ENCODE measurements around the gene ULK4. TPM values are rescaled to one million over a fixed set of nuclear protein-coding genes. Genes with fewer than 3 reads are reported as not detected.
"Not testable (repeated sequence)": the region's sequence is repeated elsewhere in the genome, so short reads cannot be mapped to it uniquely, and the experiment has no call there.

The ULK4 gene
- total RNA-seq, 1 experiment from 2014 or later = 4.2 TPM

DNA sequence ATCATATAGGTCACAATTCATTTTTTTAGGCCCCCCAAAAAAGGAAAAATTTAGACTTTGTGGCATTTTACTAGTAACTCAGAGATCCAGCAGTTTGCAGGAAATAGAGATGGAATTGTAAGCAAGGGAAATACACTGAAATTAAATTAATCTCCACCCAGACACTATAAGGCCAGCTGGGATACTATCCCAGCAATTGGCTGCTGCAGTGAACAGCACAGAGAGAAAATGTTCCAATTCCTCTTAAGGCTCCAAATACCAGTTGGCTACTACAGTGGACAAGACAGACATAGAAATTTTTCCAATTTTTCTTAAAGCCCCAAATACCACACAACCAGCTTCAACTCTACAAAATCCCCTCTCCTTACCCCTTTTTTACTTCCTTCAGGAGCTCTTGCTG, 78.9 kb downstream of the ULK4 start:
- H3K9me3 ChIP-seq = no peaks in the 10 kb centered on the region
- DNase-seq = no peak
- BruUV-seq (replicated peaks) = no TSS peak
- POLR2A ChIA-PET = no interaction called here
- no peaks in the 10 kb centered on the region for H3K27me3 Mint-ChIP-seq (ENCODE audit: insufficient read depth, unreplicated experiment)
- H3K36me3 ChIP-seq (ENCODE audit: control insufficient read depth, insufficient read depth, low read length) = no peaks in the 10 kb centered on the region
- no peaks in the 10 kb centered on the region for H3K36me3 Mint-ChIP-seq (ENCODE audit: insufficient read depth, unreplicated experiment)
- H3K4me3 ChIP-seq (ENCODE audit: low read depth, low read length) = no peak overlapping the region
- no peaks in the 10 kb centered on the region for H3K9me3 Mint-ChIP-seq (ENCODE audit: unreplicated experiment)
- no peaks in the 10 kb centered on the region for H3K4me1 Mint-ChIP-seq (ENCODE audit: low read depth, unreplicated experiment)
- intact Hi-C loops (cut with micrococcal nuclease; ENCODE audit: unreplicated experiment) = loop anchor here (5.0 to 10.0 kb wide), 5 partner anchors 188 to 1556 kb away; no protein-coding TSS in a partner anchor
- no peaks in the 10 kb centered on the region for H3K27me3 ChIP-seq (replicated peaks; ENCODE audit: control insufficient read depth, insufficient read depth, low read length)
- TF ChIP-seq, protein P1, sequence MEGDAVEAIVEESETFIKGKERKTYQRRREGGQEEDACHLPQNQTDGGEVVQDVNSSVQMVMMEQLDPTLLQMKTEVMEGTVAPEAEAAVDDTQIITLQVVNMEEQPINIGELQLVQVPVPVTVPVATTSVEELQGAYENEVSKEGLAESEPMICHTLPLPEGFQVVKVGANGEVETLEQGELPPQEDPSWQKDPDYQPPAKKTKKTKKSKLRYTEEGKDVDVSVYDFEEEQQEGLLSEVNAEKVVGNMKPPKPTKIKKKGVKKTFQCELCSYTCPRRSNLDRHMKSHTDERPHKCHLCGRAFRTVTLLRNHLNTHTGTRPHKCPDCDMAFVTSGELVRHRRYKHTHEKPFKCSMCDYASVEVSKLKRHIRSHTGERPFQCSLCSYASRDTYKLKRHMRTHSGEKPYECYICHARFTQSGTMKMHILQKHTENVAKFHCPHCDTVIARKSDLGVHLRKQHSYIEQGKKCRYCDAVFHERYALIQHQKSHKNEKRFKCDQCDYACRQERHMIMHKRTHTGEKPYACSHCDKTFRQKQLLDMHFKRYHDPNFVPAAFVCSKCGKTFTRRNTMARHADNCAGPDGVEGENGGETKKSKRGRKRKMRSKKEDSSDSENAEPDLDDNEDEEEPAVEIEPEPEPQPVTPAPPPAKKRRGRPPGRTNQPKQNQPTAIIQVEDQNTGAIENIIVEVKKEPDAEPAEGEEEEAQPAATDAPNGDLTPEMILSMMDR (IDR thresholded peaks at IDR 0.05; ENCODE audit: insufficient read depth in 1 of 2, low read depth in 1 of 2, low read length in 1 of 2, severe bottlenecking in 1 of 2, unreplicated experiment in 1 of 2) = no peak
- H3K4me3 Mint-ChIP-seq (ENCODE audit: unreplicated experiment) = no peak overlapping the region
- no peak overlapping the region for H3K27ac Mint-ChIP-seq (ENCODE audit: unreplicated experiment)
- H3K4me1 ChIP-seq = no peaks in the 10 kb centered on the region
- CTCF ChIA-PET = no interaction called here

GRCh38 chr3:41881233-41881821, 80.6 kb downstream of the ULK4 start:
- Histone ChIP-seq H3K9me3 (no peaks in the 10 kb centered on the region), H3K4me3 (ENCODE audit: low read depth, low read length) (no peak overlapping the region), H3K36me3 (ENCODE audit: control insufficient read depth, insufficient read depth, low read length) (no peaks in the 10 kb centered on the region), H3K27me3 (replicated peaks; ENCODE audit: control insufficient read depth, insufficient read depth, low read length) (no peaks in the 10 kb centered on the region), H3K4me1 (no peaks in the 10 kb centered on the region)
- H3K4me3 Mint-ChIP-seq (ENCODE audit: unreplicated experiment) = no peak overlapping the region
- H3K36me3 Mint-ChIP-seq (ENCODE audit: insufficient read depth, unreplicated experiment) = no peaks in the 10 kb centered on the region
- TF ChIP-seq, protein P1 (IDR thresholded peaks at IDR 0.05; ENCODE audit: insufficient read depth in 1 of 2, low read depth in 1 of 2, low read length in 1 of 2, severe bottlenecking in 1 of 2, unreplicated experiment in 1 of 2) = peak; percentile 51 to 55
- H3K4me1 Mint-ChIP-seq (ENCODE audit: low read depth, unreplicated experiment) = no peaks in the 10 kb centered on the region
- H3K9me3 Mint-ChIP-seq (ENCODE audit: unreplicated experiment) = no peaks in the 10 kb centered on the region
- CTCF ChIA-PET = interaction anchor here (1.0 kb wide), 1 partner anchor 203 kb away, joined by 3 read pairs; no protein-coding TSS in a partner anchor
- DNase-seq = peak in 1 of 2 experiments; percentile 42
- H3K27ac Mint-ChIP-seq (ENCODE audit: unreplicated experiment) = no peak overlapping the region
- no TSS peak for BruUV-seq (replicated peaks)
- no peaks in the 10 kb centered on the region for H3K27me3 Mint-ChIP-seq (ENCODE audit: insufficient read depth, unreplicated experiment)
- intact Hi-C loops (cut with micrococcal nuclease; ENCODE audit: unreplicated experiment) = loop anchor here (1.0 to 10.0 kb wide), 7 partner anchors 187 to 1554 kb away; no protein-coding TSS in a partner anchor
- POLR2A ChIA-PET = no interaction called here

DNA sequence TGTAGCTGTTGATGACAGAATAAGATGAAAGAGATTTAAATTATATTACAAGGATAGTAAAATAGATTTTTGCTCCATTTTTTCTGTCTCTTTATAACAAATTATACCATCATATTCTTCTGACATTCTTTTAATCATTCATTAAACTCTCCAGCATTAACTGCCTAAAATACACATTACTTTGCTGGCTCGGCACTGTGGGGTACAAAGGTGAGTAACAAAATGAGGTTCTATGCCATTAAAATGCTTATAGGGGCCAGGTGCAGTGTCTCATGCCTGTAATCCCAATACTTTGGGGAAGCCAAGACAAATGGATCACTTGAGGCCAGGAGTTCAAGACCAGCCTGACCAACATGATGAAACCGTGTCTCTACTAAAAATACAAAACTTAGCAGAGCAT, 81.5 kb downstream of the ULK4 start:
- Mint-ChIP-seq H3K27ac (ENCODE audit: unreplicated experiment) (no peak overlapping the region), H3K36me3 (ENCODE audit: insufficient read depth, unreplicated experiment) (no peaks in the 10 kb centered on the region), H3K4me1 (ENCODE audit: low read depth, unreplicated experiment) (no peaks in the 10 kb centered on the region), H3K4me3 (ENCODE audit: unreplicated experiment) (no peak overlapping the region), H3K27me3 (ENCODE audit: insufficient read depth, unreplicated experiment) (no peaks in the 10 kb centered on the region), H3K9me3 (ENCODE audit: unreplicated experiment) (no peaks in the 10 kb centered on the region)
- no peaks in the 10 kb centered on the region for H3K27me3 ChIP-seq (replicated peaks; ENCODE audit: control insufficient read depth, insufficient read depth, low read length)
- H3K36me3 ChIP-seq (ENCODE audit: control insufficient read depth, insufficient read depth, low read length) = no peaks in the 10 kb centered on the region
- ChIA-PET POLR2A (no interaction called here), CTCF (interaction anchor here (1.0 kb wide), 1 partner anchor 204 kb away, joined by 3 read pairs; no protein-coding TSS in a partner anchor)
- H3K9me3 ChIP-seq = no peaks in the 10 kb centered on the region
- H3K4me3 ChIP-seq (ENCODE audit: low read depth, low read length) = no peak overlapping the region
- BruUV-seq (replicated peaks) = no TSS peak
- intact Hi-C loops (cut with micrococcal nuclease; ENCODE audit: unreplicated experiment) = loop anchor here (5.0 to 10.0 kb wide), 5 partner anchors 186 to 1553 kb away; no protein-coding TSS in a partner anchor
- TF ChIP-seq, protein P1 (IDR thresholded peaks at IDR 0.05; ENCODE audit: insufficient read depth in 1 of 2, low read depth in 1 of 2, low read length in 1 of 2, severe bottlenecking in 1 of 2, unreplicated experiment in 1 of 2) = no peak
- DNase-seq = no peak
- no peaks in the 10 kb centered on the region for H3K4me1 ChIP-seq

GRCh38 chr3:41877741-41878140, 84.2 kb downstream of the ULK4 start:
- H3K36me3 Mint-ChIP-seq (ENCODE audit: insufficient read depth, unreplicated experiment); H3K27me3 Mint-ChIP-seq (ENCODE audit: insufficient read depth, unreplicated experiment); H3K4me3 Mint-ChIP-seq (ENCODE audit: unreplicated experiment); CTCF ChIA-PET; H3K36me3 ChIP-seq (ENCODE audit: control insufficient read depth, insufficient read depth, low read length); BruUV-seq (replicated peaks); H3K4me1 ChIP-seq; H3K4me1 Mint-ChIP-seq (ENCODE audit: low read depth, unreplicated experiment); H3K27me3 ChIP-seq (replicated peaks; ENCODE audit: control insufficient read depth, insufficient read depth, low read length); H3K9me3 Mint-ChIP-seq (ENCODE audit: unreplicated experiment); H3K4me3 ChIP-seq (ENCODE audit: low read depth, low read length); intact Hi-C loops (cut with micrococcal nuclease; ENCODE audit: unreplicated experiment); H3K9me3 ChIP-seq; H3K27ac Mint-ChIP-seq (ENCODE audit: unreplicated experiment); DNase-seq: not testable (repeated sequence)
- POLR2A ChIA-PET = interaction anchor here (0.6 kb wide), 1 partner anchor 679 kb away, joined by 6 read pairs; no protein-coding TSS in a partner anchor
